Stimulated activated CD4-positive, alpha-beta T cell treated with anti-CD3 and anti-CD28 coated beads, Interleukin-15, amount 100 ng/mL, for 24 hours (primary cell): ENCODE measurements around the gene SMYD3.
A peak's percentile ranks its signal among the peaks of the same experiment; 100 is the strongest.

Experiments
- DNase-seq: peaks from one replicate; pipeline ENCODE4 v3.0.0-alpha.2; 2020

Gene SMYD3

DNA sequence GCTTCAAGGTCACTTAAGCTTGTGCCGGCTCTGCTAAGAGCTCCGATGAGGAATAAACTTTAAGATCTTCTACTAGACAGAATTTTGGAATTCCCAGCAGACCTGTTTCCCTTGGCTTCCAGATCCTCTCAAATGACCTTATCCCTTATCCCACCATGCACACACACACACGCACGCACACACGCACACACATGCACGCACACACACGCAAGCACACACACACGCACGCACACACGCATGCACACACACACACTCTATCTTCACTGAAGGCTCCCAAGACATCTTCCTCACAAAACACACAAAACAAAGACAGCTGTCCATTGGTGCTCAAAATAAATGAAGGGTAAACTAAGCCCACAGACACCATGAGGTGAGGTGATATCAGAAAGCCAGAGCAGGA is 692.4 kb downstream of the SMYD3 start:
- DNase-seq, result no peak

DNA sequence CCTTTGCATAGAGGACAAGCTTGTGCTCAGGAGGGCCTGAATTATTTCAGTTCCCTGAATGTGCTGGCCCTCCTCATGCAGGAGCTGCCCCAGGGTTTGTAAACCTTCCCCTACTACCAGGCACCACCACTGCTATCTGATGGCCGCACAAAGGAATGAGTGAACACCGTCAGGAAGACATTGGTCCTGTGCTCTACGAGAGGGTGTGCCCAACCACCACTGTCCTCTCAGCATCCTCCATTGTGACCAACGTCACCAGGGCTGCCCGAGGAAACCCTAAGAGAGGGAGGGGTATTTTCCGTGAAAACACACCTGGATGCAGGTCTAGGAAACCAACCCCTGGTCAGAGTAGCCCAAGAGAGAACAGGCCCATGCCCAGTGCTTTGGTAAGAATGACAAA is 694.8 kb downstream of the SMYD3 start:
- no peak for DNase-seq

DNA sequence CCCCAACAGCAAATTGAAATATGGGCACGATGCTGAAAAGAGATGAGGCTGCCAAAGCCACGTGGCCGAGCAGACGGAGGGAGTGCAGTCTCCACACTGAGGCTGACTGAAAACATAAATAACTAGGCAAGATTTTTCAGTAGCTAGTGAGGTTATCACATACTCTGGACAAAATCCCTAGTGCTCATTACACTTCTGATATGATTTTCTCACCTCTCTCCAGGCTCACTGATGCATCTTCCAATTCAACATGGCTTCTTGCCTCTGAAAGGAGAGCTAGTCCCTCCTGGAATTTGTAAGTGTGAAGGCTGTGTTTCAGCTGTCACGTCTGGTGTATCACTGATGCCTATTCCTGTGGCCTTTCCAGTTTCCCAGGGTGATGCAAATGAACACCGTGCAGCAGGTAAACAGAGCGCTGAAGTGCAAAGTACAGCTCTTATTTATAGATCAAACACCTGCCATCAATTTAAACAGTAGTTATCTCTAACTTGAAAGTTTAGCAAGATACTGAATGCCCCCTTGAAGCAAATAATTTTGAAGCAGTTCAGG is 696.2 kb downstream of the SMYD3 start:
- DNase-seq, result no peak

DNA sequence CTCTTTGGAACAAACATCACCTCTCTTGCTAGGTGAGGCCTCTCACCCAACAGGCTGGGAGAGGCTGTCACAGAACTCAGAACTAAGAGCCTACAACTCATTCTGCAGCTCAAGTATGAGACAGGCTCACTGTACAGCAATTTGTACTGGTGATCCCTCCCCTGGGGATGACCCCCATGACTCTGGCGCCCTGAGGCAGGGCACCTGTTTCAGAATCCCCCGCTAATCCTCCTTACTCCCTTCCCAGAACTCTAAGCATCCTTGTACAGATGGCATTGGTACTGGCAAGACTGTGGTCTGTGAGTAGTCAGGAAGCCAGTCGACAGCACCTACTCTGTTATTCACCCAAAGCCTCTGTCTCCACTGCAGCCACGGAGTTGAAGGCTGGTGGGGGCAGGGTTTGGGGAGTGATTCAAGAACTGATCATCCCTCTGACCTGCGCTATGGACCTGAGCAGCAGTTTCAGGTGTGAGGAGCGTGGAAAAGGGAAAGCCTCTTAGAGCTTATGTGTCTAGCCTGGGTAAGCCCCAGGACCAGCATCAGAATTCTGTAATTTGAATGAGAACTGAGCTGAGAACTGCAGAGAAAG is 696.8 kb downstream of the SMYD3 start:
- no peak for DNase-seq

DNA sequence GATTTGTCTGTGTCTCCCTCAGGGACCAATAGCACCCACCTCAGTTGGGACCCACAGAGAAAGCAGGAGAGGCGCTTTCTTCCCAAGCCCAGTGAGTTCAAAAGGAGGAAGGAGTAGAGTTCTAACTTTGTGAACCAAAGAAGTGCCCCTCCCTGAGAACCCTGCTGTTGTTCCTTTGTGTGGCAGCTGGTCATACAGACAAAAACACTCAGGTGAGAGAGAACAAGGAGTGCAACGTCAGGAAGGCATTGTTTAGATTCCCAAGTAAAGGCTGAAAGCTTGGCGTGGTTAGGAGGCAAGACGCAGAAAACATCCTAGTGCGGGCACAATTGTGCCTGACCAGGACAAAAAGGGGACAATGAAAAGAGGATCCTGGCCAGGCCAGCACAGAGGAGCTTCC is 697.7 kb downstream of the SMYD3 start:
- DNase-seq, result no peak

DNA sequence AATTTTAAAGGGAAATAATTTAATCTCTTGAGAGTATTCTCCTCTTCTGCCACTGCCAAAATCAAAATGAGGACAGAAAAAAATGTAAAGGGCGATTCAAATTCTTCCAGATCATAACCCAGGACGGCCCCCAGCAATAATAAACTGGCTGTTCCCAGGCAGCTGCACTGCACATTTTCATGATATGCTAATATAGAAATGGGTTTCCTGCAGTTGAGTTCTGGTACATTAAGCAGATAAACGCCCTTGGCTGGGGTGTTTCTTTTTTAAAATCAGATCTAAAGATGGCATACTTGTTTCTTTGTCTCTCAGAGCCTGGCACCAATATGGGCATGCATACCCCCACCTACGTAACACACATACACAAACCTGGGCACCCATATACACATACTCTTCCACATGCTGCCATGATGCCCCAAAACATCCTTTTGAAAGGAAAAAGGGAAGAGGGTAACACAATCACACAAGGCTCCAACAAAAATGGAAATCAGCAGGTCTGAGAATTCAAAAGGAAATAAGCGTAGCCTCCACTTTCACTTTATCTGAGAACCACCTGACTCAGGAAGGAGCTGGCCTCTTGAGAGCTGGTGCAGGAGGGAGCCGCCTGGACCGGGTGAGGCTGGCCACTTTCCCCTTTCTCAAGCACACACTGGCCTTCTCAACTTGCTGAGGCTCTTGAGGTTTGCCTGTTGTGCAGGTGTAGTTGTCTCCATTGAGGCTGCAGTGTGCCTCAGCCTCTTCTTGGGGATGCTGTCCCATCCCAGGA is 698.9 kb downstream of the SMYD3 start:
- DNase-seq, result no peak

DNA sequence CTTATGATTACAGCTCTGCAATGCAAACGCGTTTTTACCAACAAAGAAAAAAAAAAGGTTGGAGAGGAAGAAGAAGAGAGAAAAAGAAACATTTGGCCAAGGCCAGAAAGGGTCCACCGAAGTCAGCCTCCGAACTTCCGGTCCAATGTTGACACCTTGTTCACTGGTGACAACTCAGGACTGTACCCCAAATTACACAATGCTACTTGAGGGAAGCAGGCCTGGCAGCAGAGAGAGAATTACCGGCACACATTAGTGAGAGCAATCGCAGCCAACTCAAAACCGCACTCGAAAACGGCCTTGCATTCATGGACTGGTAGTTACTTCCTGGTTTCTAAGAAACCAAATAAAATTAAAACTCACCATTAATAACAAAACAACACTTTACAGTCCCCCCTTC is 699.8 kb downstream of the SMYD3 start:
- no peak for DNase-seq

DNA sequence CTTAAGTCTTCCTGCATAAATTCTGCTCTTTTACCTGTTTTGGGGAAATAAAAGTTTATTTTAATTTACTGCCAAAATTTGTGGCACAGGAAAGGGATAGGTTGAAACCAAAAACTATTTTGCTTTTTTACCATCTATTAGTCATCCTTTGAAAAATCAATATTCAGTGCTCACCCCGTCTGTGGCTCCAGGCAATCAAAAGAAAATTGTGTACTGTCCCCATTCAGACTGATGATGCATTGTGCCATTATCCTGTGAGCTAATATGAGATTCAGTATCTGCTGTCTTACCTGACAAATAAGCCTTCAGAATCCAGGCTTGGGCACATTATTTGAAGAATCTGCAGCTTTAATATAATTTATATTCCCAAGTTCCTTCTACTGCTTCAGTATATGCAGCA is 701.5 kb downstream of the SMYD3 start:
- DNase-seq, result no peak

DNA sequence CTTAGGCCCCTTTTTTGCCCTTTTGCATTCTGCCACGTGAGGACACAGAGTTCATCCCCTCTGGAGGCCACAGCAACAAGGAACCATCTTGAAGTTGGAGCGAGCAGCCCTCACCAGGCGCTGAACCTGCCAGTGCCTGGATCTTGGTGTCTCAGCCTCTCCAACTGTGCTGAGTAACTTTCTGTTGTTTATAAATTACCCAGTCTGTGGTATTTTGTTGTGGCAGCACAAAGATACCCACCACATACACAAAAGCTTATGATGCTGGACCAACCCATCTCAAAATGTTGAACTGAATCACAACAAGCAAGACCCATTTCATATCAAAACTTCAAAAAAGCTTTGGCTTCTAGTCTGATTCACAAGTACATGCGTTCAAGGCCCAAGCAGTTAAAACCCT is 702.4 kb downstream of the SMYD3 start:
- no peak for DNase-seq

DNA sequence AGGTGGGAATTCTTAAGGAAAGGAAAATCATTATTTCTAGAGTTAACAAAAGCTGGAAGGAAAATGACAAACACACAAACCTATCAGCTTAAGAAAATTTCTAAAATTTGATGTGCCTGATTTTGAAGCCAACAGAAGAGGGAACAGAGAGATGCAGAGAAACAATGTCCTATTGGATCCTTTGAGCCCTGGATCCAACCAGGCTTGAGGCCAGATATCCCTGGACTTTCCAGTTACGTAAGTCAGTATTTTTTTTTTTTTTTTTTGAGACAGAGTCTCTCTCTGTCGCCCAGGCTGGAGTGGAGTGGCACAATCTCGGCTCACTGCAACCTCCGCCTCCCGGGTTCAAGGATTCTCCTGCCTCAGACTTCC is 703.4 kb downstream of the SMYD3 start:
- no peak for DNase-seq

DNA sequence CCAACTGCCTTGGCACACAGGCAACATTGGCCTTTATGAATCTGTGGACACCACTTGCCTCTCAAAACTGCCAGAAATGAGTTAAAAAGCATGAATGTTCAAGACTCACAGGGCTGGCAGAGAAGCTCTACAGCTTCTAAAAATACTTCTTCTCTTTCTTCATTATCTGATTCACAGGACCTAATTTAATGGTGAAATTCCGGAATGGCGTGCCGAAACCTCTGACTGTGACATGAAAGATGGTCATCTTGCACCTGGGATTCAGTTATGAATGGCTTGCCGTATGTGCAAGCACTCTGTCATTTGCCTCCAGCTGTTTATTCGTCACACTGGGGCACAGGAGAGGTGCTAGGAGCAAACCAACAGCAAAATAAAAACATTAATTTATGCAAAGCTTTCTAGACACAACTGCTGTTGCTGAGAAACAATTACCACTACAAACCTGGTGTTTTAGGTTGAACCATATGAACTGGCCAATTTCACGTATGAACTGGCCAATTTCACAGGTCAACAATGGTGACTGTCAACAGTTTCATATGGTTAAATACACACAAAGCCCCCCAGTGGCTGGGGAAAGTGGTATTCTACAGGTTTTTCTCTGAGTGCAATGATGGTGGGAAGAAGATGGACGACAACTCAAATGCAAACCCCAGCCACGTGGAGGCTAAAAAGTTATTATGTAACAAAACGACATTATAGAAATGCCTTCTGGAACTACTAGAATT is 704.0 kb downstream of the SMYD3 start:
- DNase-seq, result no peak

DNA sequence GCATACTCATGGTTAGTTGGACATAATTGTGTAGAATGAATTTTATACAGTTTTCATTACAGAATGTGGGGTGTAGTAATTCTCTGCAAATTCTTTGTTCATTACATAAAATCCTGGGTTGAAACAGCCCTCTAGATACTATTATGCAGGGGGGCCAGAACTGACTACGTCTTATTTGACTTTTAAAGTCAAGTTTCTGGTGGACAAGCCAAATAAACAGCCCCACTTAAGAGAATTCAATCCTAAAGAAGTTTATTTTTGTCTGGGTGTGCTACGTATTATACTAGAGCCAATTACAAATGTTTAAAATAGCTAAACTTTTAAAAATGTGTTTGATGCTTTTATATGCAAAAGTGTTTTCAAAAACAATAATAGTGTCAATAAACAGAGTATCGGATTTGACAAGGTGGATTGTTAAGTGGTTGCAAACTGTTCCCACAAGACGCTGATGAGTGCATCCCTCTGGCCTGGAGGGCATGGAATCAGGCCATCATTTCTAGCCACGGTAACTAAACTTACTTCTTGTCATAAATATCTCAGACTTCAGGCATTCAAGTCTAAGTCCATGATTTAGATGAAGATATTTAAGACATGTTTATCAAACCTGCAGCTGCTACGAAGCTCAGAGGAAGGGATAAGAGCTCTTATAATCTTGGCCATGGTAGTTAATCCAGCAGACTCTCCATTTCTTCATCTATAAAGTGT is 706.0 kb downstream of the SMYD3 start:
- DNase-seq, result no peak

DNA sequence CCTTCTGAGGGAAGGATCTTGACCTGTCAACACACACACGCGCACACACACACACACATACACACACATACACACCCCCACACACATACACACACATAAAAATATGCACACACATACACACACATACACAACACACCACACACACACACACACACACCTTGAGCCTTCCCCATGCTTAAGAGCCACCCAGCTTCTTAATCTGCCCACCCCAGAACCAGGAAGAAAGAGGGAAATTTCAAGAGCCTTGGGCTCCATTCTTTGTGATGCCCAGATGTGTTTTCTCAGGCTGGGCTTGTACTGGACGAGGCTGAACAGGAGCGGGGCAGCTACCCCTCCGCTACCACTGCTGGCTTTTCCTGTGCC is 708.7 kb downstream of the SMYD3 start:
- no peak for DNase-seq

DNA sequence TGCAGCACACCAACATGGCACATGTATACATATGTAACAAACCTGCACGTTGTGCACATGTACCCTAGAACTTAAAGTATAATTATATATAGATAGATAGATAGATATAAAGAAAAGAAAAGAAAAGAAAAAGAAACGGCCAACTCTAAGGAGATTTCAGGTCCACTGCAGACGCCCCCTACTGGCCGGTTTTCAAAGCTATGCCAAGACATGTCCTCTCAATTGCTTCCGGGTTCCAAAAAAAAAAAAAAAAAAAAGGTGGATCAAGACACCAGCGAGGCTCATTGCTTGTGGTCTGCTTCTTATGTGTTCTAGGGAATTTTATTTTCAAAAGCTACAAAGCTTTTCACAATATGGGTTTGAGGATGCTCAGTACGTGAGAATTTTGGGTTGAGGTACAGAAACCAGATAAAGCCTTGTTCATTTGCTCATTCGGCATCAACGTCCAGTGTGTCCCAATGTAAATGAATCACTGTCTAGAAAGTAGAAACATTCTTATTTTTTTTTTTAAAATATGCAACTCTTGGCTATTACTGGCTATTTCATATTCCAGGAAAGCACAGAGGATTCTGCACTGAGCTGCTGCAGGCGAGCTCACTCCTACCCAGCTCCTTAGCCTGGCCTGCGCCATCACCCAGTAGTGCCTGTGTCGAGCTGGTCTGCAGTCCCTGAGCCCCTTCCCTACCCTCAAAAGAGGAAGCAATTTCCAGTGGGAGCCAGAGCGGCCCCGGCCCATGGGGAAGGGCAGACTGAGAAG is 709.3 kb downstream of the SMYD3 start:
- peak; percentile 21 for DNase-seq

DNA sequence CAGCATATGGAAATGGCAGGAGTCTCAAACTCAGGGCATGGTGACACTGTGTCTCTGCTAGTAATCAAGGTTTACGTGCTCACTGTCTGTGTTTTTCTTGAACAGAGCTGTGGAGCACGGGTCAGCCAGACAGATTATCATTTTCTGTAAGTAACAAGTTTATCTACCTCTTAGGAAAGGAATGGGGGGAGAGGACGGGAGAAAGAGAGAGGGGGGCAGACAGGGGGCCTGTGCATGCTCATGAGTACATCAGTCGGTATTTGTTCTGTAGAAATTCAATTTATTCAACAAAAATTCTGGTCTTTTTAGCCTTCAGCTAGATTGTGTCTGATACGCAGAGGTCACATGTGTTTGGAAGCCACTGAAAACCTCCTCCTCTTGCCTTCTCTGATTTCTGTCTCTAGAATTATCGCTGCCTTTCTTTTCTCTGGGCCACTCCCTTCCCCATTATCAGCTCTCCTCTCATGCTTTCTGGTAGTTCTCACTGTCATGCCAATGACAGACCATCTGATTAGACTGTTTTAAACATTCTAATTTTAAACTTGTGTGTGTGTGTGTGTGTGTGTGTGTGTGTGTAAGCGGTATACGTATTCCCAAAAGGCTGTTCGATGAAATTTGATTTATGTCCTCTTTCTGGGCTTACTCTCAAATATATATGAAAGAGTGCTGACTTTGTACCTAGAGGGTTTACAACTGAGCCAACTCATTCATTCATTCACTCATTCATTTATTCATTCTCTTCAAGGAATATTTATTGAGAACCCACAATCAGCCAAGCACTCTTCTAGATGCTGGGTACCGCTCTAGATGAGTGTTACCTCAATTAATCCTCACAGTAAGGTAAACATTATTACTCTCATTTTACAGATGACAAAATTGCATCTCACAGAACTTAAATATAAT is 715.4 kb downstream of the SMYD3 start:
- no peak for DNase-seq

DNA sequence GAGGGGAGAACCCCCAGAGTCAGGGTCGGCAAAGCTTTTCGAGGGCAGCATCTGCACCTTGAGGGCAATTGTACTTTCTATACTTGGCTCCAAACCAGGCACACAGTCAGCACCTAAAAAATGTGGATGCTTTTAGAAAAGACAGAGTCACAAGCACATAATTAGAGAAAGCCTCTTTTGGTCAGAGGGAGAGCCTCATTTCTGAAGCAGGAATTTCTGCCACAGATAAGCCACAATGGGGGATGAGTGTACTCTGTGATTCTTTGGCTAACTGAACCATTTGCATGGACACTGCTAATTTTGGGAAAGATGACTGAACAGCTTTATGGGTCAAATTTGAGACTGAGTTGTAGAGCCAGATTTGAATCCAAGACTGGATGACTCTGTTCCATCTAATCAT is 716.6 kb downstream of the SMYD3 start:
- no peak for DNase-seq

DNA sequence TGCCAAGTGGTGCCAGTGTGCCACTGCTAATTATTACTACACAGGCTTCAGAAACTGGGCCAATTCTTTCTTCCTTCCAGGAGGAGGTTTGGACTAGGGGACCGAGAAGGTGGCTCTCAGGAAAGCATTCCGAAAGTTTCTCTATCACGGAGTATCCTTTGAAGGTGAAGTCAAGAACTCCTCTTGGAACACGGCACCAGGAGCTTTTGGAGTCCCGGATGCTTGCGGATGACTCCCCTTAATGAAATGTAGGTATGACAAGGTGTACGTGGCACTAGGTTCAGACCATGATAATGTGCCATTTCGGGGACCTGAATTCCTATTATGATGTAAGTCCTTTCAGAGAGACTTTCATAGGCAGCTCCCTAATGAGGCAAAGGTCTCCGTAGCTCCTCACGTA is 718.2 kb downstream of the SMYD3 start:
- DNase-seq, result no peak

DNA sequence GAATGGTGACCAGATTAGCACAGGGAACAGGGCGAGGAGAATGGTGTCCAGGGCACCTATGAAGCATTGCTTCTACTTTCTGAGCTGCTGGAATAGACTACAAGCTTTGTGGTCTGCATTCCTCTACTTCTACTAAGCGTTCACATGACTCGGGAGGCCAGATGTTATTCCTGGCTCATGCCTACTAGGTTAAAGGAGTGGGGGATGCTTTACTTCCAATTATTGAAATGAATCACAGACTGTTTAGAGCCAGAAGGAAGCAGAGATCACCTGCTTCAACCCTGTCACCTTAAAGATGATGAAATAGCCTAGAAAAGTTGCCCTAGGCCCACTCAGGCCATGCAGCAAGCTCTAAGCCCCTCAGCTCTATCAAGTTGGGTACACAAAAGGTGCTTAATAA is 718.8 kb downstream of the SMYD3 start:
- no peak for DNase-seq

DNA sequence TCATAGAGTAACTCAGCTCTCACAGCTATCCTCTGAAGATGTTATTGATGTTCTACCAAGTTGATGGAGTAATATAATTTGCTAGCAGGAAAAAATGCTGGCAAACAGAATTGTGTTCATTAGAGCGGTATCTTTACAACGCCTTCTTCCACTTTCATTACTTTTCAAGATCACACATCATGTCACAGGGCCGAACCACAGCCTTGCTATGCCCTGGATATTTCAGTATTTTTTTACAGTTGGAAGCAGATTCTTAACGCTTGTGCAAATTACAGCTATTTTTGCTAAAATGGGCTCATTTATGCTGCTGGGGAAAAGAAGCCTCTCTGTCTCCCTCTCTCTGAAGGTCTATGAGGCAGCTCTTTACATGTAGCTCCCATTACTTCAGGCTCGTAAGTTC is 720.1 kb downstream of the SMYD3 start:
- DNase-seq, result no peak

DNA sequence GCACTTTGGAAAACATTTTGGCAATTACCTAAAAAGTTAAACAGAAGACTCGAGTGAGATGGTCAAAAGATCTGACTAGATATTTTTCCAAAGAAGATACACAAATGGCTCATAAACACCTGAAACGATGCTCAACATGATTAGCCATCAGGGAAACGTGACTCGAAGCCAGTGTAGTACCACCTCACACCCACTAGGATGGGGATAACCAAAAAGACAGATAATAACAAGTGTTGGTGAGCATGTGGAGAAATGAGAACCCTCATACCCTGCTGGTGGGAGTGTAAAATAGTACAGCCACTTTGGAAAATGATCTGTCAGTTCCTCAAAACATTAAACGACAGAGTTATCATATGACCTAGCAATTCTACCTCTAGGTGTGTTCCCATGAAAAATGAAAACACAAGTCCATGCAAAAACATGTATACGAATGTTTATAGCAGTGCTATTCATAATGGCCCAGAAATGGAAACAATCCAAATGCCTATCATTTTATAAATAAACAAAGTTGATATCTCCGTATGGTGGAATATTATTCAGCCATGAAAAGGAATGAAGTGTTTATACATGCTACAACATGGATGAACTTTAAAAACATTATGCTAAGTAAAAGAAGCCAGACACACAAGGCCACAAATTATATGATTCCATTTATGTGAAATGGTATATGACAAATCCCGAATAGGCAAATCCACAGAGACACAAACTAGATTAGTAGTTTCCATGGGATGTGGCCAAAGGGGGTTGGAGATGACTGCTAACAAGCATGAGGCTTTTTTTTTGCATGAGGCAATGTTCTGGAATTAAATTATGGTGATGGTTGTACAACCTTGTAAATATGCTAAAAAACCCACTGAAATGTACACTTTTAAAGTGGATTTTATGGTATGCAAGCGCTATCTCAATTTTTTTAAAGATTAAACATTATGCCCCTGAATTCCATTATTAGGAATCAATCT is 727.0 kb downstream of the SMYD3 start:
- DNase-seq, result no peak
